Upper lobe of left lung (tissue), 4 donors: Measurements from ENCODE around the gene CAPN10.

ENCODE experiments used
- EP300 ChIP-seq, 4 donors: sonication (generic); formaldehyde crosslinking; IDR thresholded peaks; one replicate each; pipeline ENCODE4 v1.5.1; 2017; ENCODE audit warnings: antibody characterized with exemption in 4 of 4, control low read depth in 2 of 4
- TF ChIP-seq, protein P1 (sequence below), 6 experiments: fragments of 450-650 bp in 4 of 6; fragments of 200-600 bp in 2 of 6; sonication (generic) in 2 of 6; IDR thresholded peaks; one replicate each; pipeline ENCODE4 v1.5.1; 2016 to 2019; ENCODE audit warnings: antibody characterized with exemption in 6 of 6

- TF ChIP-seq, protein P1, sequence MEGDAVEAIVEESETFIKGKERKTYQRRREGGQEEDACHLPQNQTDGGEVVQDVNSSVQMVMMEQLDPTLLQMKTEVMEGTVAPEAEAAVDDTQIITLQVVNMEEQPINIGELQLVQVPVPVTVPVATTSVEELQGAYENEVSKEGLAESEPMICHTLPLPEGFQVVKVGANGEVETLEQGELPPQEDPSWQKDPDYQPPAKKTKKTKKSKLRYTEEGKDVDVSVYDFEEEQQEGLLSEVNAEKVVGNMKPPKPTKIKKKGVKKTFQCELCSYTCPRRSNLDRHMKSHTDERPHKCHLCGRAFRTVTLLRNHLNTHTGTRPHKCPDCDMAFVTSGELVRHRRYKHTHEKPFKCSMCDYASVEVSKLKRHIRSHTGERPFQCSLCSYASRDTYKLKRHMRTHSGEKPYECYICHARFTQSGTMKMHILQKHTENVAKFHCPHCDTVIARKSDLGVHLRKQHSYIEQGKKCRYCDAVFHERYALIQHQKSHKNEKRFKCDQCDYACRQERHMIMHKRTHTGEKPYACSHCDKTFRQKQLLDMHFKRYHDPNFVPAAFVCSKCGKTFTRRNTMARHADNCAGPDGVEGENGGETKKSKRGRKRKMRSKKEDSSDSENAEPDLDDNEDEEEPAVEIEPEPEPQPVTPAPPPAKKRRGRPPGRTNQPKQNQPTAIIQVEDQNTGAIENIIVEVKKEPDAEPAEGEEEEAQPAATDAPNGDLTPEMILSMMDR (IDR thresholded peaks at IDR 0.05): no peak
- TF ChIP-seq EP300 (IDR thresholded peaks at IDR 0.05): no peak
Measured at GRCh38 chr2:240622060-240622411, 35.5 kb downstream of the CAPN10 start.
